Mesendoderm (in vitro differentiated cells): ENCODE results near the gene SSB.

Source experiments
- DNase-seq: peaks from one replicate; pipeline ENCODE4 v3.0.0; 2013
- H2AK5ac ChIP-seq: 2 replicates; pipeline ENCODE4 v1.6.1; 2013; ENCODE audit warnings: low read length, inconsistent platforms
- H2BK120ac ChIP-seq: 2 replicates; pipeline ENCODE4 v1.6.1; 2013; ENCODE audit warnings: low read depth, mild to moderate bottlenecking, low read length, moderate library complexity, mixed read lengths
- H2BK15ac ChIP-seq: replicated peaks from 2 replicates; pipeline ENCODE4 v1.6.1; 2013; ENCODE audit warnings: low read depth, mild to moderate bottlenecking, moderate library complexity
- H2BK5ac ChIP-seq: 2 replicates; pipeline ENCODE4 v1.6.1; 2013; ENCODE audit warnings: low read length, inconsistent platforms
- H3K18ac ChIP-seq: 2 replicates; pipeline ENCODE4 v1.6.1; 2013; ENCODE audit warnings: mild to moderate bottlenecking, low read length, mixed read lengths
- H3K23ac ChIP-seq: one replicate; pipeline ENCODE4 v1.6.1; 2013; ENCODE audit warnings: low read length
- H3K27ac ChIP-seq: 2 replicates; pipeline ENCODE4 v1.5.1; 2013; ENCODE audit warnings: low read depth, mild to moderate bottlenecking, inconsistent platforms, low read length, moderate library complexity
- H3K27me3 ChIP-seq: 2 replicates; pipeline ENCODE4 v1.6.1; 2013; ENCODE audit warnings: low read length, control low read depth, mild to moderate bottlenecking, inconsistent platforms; ENCODE audit not compliant: insufficient read depth, poor library complexity
- H3K36me3 ChIP-seq: 2 replicates; pipeline ENCODE4 v1.6.1; 2013; ENCODE audit warnings: low read length, inconsistent platforms; ENCODE audit not compliant: control insufficient read depth, insufficient read depth
- H3K4ac ChIP-seq: one replicate; pipeline ENCODE4 v1.6.1; 2013; ENCODE audit warnings: low read depth, mild to moderate bottlenecking, low read length, moderate library complexity
- H3K4me1 ChIP-seq: 2 replicates; pipeline ENCODE4 v1.6.1; 2013; ENCODE audit warnings: low read depth, low read length, inconsistent platforms; ENCODE audit not compliant: control insufficient read depth
- H3K4me2 ChIP-seq: 2 replicates; pipeline ENCODE4 v1.6.1; 2013; ENCODE audit warnings: low read length
- H3K4me3 ChIP-seq: 2 replicates; pipeline ENCODE4 v1.5.1; 2013; ENCODE audit warnings: mild to moderate bottlenecking, low read length
- H3K56ac ChIP-seq: one replicate; pipeline ENCODE4 v1.6.1; 2013; ENCODE audit warnings: low read length
- H3K79me1 ChIP-seq: 2 replicates; pipeline ENCODE4 v1.6.1; 2013; ENCODE audit warnings: low read length, inconsistent platforms
- H3K79me2 ChIP-seq: 2 replicates; pipeline ENCODE4 v1.6.1; 2013; ENCODE audit warnings: mild to moderate bottlenecking, low read length; ENCODE audit not compliant: control insufficient read depth, insufficient read depth
- H3K9ac ChIP-seq: 2 replicates; pipeline ENCODE4 v1.6.1; 2013; ENCODE audit warnings: low read length, inconsistent platforms
- H4K5ac ChIP-seq: one replicate; pipeline ENCODE4 v1.6.1; 2013; ENCODE audit warnings: low read length
- H4K8ac ChIP-seq: one replicate; pipeline ENCODE4 v1.6.1; 2013; ENCODE audit warnings: low read depth, mild to moderate bottlenecking, control low read depth, low read length, moderate library complexity
- WGBS: extraction: QIAGEN DNeasy Blood & Tissue Kit; methylation state at CpG from one replicate; pipeline ENCODE4 v1.1.7; 2013; ENCODE audit warnings: low lambda C conversion rate, missing lambda C conversion rate; ENCODE audit not compliant: insufficient coverage; ENCODE audit errors: extremely low coverage; 5-methylcytosine and 5-hydroxymethylcytosine counted together

Gene SSB

DNA sequence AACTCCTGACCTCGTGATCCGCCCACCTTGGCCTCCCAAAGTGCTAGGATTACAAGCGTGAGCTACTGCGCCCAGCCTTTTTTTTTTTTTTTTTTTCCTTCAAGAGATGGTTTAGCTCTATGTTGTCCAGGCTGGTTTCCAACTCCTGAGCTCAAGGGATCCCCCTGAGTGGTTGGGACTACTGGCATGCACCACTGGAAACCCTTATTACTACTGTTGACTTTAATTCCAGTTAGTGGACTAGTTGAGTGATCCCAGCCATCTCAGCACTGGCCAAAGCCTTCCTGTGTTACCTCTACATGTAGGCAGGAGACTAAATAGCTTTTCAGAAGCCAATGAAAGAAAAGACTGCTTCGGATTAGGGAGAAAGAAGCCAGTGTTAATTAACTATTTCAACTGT, 8.1 kb upstream of the SSB start:
- H3K79me1 ChIP-seq = no peaks in the 10 kb centered on the region
- no peak overlapping the region for H3K27ac ChIP-seq
- no peak for DNase-seq
- H2AK5ac ChIP-seq = no peak overlapping the region
- no CpG with 5 or more reads among the region's 5 CpGs for WGBS
- no peak overlapping the region for H4K5ac ChIP-seq
- no peak overlapping the region for H2BK120ac ChIP-seq
- H2BK15ac ChIP-seq = no peak overlapping the region
- no peak overlapping the region for H2BK5ac ChIP-seq
- no peaks in the 10 kb centered on the region for H3K4me1 ChIP-seq
- H3K4me2 ChIP-seq = no peak overlapping the region
- H4K8ac ChIP-seq = no peak overlapping the region
- no peak overlapping the region for H3K56ac ChIP-seq
- no peak overlapping the region for H3K23ac ChIP-seq
- no peak overlapping the region for H3K4ac ChIP-seq
- H3K4me3 ChIP-seq = no peak overlapping the region
- no peaks in the 10 kb centered on the region for H3K27me3 ChIP-seq
- no peak overlapping the region for H3K9ac ChIP-seq
- H3K18ac ChIP-seq = no peak overlapping the region
- no peaks in the 10 kb centered on the region for H3K79me2 ChIP-seq
- no peaks in the 10 kb centered on the region for H3K36me3 ChIP-seq

DNA sequence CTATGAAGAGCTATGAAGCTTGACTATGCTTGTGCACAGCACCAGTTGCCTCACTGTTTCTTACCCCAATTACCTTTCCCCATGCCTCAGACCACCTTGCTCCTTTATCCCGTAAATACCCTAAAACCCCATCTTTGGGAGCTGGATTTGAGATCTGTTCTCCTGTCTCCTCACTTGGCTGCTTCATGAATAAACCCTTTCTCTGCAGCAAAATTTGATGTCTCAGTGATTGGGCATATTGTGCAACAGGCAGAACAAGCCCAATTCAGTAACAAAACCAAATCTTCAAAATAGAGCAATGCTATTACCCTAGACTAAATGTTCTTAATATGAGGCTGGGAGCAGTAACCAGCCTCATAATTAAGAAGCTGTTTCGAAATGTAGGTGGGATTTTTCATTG, 3.5 kb upstream of the SSB start:
- Histone ChIP-seq H3K56ac (no peak overlapping the region), H3K18ac (no peak overlapping the region), H3K36me3 (no peaks in the 10 kb centered on the region), H3K79me2 (peaks cover 13% of the 10 kb centered on the region), H2AK5ac (no peak overlapping the region), H3K27me3 (no peaks in the 10 kb centered on the region), H4K5ac (no peak overlapping the region), H3K9ac (no peak overlapping the region), H3K4me2 (no peak overlapping the region), H3K4ac (no peak overlapping the region), H2BK15ac (no peak overlapping the region), H3K4me1 (no peaks in the 10 kb centered on the region), H3K23ac (no peak overlapping the region), H2BK5ac (no peak overlapping the region), H3K4me3 (no peak overlapping the region), H2BK120ac (no peak overlapping the region), H3K79me1 (no peaks in the 10 kb centered on the region), H4K8ac (no peak overlapping the region), H3K27ac (no peak overlapping the region)
- DNase-seq = no peak
- no CpG with 5 or more reads among the region's 2 CpGs for WGBS

DNA sequence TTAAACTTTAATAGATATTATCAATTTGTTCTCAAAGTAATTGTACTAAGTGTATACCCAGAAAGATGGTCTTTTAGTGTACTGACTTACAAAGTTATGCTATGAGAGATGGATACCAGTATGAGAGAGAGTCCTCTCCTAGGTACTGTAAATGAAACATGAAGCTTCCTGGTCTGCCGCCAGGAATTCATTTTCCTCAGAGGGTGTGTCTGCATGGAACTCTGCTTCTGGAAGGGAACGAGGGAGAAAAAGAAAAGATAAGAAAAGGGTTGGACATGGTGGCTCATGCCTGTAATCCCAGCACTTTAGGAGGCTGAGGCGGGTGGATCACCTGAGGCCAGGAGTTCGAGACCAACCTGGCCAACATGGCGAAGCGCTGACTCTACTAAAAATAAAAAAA, 2.2 kb upstream of the SSB start:
- Histone ChIP-seq H3K56ac (no peak overlapping the region), H3K23ac (no peak overlapping the region)
- WGBS = no CpG with 5 or more reads among the region's 6 CpGs

DNA sequence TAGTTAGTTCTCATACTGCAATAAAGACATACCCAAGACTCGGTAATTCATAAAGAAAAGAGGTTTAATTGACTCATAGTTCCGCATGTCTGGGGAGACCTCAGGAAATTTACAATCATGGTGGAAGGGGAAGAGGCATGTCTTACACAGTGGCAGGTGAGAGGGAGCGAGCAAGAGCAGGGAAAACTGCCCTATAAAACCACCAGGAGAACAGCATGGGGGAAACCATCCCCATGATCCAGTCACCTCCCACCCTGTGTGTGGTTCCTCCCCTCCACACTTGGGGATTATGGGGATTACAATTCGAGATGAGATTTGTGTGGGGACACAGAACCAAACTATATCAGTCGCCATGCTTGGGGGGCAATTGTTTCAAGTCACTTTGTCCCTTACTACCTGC, 1.1 kb upstream of the SSB start:
- H3K79me2 ChIP-seq = peaks cover 23% of the 10 kb centered on the region
- H3K18ac ChIP-seq = no peak overlapping the region
- DNase-seq = peak; percentile 23
- H2BK120ac ChIP-seq = no peak overlapping the region
- H3K27ac ChIP-seq = no peak overlapping the region
- no peaks in the 10 kb centered on the region for H3K79me1 ChIP-seq
- WGBS = no CpG with 5 or more reads among the region's 5 CpGs
- no peak overlapping the region for H3K4me3 ChIP-seq
- no peak overlapping the region for H3K4ac ChIP-seq
- H3K4me2 ChIP-seq = no peak overlapping the region
- no peak overlapping the region for H4K5ac ChIP-seq
- H3K23ac ChIP-seq = no peak overlapping the region
- H2BK5ac ChIP-seq = no peak overlapping the region
- H3K27me3 ChIP-seq = no peaks in the 10 kb centered on the region
- H3K4me1 ChIP-seq = no peaks in the 10 kb centered on the region
- no peak overlapping the region for H4K8ac ChIP-seq
- H3K56ac ChIP-seq = no peak overlapping the region
- H3K36me3 ChIP-seq = no peaks in the 10 kb centered on the region
- H2AK5ac ChIP-seq = no peak overlapping the region
- no peak overlapping the region for H2BK15ac ChIP-seq
- no peak overlapping the region for H3K9ac ChIP-seq

More for the DNA sequence above, 2.2 kb upstream of the SSB start:
- Histone ChIP-seq H2BK120ac (no peak overlapping the region), H3K27ac (no peak overlapping the region), H2BK15ac (no peak overlapping the region), H3K9ac (no peak overlapping the region), H3K79me2 (peaks cover 16% of the 10 kb centered on the region), H3K18ac (no peak overlapping the region), H3K4ac (no peak overlapping the region), H3K4me2 (no peak overlapping the region), H4K8ac (no peak overlapping the region), H3K4me3 (no peak overlapping the region), H2BK5ac (no peak overlapping the region), H3K27me3 (no peaks in the 10 kb centered on the region), H4K5ac (no peak overlapping the region), H3K79me1 (no peaks in the 10 kb centered on the region), H3K4me1 (no peaks in the 10 kb centered on the region), H3K36me3 (no peaks in the 10 kb centered on the region), H2AK5ac (no peak overlapping the region)
- DNase-seq = no peak

DNA sequence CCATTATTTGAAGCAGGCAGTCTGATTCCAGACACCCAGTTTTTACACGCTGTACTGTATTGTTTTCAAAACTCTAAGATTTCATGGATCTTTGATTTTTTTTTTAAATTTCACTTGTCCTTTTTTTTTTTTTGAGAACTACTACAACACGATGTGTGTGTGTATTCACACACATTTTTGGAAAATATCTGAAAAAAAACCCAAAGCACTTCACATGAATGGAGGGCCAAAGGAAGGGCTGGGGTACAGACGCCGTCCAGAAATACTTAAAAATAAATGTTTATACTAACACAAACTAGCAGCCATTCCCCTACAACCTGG, 314 bp upstream of the SSB start:
- Histone ChIP-seq H2AK5ac (no peak overlapping the region), H3K4me3 (no peak overlapping the region), H3K79me1 (no peaks in the 10 kb centered on the region), H3K23ac (no peak overlapping the region), H3K36me3 (no peaks in the 10 kb centered on the region), H3K18ac (peak overlapping the region; percentile 83), H3K79me2 (peaks cover 23% of the 10 kb centered on the region), H4K8ac (no peak overlapping the region), H3K27me3 (no peaks in the 10 kb centered on the region), H3K4me2 (no peak overlapping the region), H3K27ac (no peak overlapping the region), H3K56ac (peak overlapping the region; percentile 40), H3K4me1 (no peaks in the 10 kb centered on the region), H3K4ac (no peak overlapping the region), H4K5ac (peak overlapping the region; percentile 66), H2BK5ac (no peak overlapping the region), H2BK120ac (no peak overlapping the region), H2BK15ac (no peak overlapping the region), H3K9ac (peak overlapping the region; percentile 47)
- no peak for DNase-seq
- WGBS = no CpG with 5 or more reads among the region's 4 CpGs

DNA sequence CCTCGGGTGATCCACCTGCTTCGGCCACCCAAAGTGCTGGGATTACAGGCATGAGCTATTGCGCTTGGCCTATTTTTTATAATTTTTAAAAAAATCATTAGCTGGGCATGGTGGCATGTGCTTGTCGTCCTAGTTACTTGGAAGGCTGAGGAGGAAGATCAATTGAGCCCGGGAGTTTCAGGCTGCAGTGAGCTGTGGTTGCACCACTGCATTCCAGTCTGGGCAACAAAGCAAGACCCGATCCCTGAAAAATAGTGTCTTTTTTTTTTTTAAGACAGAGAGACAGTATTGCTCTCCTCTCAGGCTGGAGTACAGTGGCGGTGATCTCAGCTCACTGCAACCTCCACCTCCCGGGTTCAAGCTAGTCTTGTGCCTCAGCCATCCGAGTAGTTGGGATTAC, 4.8 kb downstream of the SSB start:
- Histone ChIP-seq H2BK5ac (no peak overlapping the region), H3K79me1 (no peaks in the 10 kb centered on the region), H3K4me1 (no peaks in the 10 kb centered on the region), H3K27ac (no peak overlapping the region), H3K18ac (no peak overlapping the region), H3K56ac (no peak overlapping the region), H3K4me2 (no peak overlapping the region), H2AK5ac (no peak overlapping the region), H3K79me2 (peaks cover 28% of the 10 kb centered on the region), H4K5ac (no peak overlapping the region), H2BK120ac (no peak overlapping the region), H4K8ac (no peak overlapping the region), H3K27me3 (no peaks in the 10 kb centered on the region), H3K4ac (no peak overlapping the region), H3K9ac (no peak overlapping the region), H3K36me3 (peaks cover under 1% of the 10 kb centered on the region), H3K23ac (no peak overlapping the region), H3K4me3 (no peak overlapping the region), H2BK15ac (no peak overlapping the region)
- DNase-seq = no peak
- no CpG with 5 or more reads among the region's 9 CpGs for WGBS
